ENCODE results near the gene RTN4RL1.
"Not testable (repeated sequence)": the region's sequence is repeated elsewhere in the genome, so short reads cannot be mapped to it uniquely, and the experiment has no call there.

The RTN4RL1 gene

DNA sequence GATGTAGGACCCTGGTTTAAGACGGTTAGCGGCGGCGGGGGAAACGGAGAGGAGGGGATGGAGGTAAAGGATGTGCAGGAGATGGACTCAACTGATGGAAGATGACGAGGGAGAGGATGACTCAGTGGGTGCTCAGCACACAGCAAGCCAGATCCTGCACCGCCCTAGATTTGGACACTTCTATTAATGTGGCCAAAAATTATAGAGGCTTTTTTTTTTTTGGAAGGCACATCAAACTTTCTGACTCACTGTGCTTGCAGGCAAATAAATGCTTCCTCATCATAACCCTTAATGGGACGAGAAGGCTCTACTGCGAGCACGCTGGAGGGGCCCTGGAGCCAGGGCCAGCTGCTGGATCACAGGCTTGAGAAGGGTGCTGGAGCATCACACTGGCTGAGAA, 36.0 kb downstream of the RTN4RL1 start:
- Histone ChIP-seq H2AFZ (no peak overlapping the region), H3K4me2 (ENCODE audit: low read length) (no peak overlapping the region), H3K9ac (no peak overlapping the region), H3K4me1 (no peaks in the 10 kb centered on the region), H3K27me3 (ENCODE audit: control insufficient read depth, insufficient read depth, low read length) (no peaks in the 10 kb centered on the region), H3K36me3 (ENCODE audit: control insufficient read depth, insufficient read depth, low read length) (no peaks in the 10 kb centered on the region), H3K79me2 (no peaks in the 10 kb centered on the region), H3K9me3 (ENCODE audit: control insufficient read depth, low read length) (no peaks in the 10 kb centered on the region), H3K4me3 (ENCODE audit: low read depth, low read length) (no peak overlapping the region), H3K27ac (no peak overlapping the region)
- TF ChIP-seq, protein P1, sequence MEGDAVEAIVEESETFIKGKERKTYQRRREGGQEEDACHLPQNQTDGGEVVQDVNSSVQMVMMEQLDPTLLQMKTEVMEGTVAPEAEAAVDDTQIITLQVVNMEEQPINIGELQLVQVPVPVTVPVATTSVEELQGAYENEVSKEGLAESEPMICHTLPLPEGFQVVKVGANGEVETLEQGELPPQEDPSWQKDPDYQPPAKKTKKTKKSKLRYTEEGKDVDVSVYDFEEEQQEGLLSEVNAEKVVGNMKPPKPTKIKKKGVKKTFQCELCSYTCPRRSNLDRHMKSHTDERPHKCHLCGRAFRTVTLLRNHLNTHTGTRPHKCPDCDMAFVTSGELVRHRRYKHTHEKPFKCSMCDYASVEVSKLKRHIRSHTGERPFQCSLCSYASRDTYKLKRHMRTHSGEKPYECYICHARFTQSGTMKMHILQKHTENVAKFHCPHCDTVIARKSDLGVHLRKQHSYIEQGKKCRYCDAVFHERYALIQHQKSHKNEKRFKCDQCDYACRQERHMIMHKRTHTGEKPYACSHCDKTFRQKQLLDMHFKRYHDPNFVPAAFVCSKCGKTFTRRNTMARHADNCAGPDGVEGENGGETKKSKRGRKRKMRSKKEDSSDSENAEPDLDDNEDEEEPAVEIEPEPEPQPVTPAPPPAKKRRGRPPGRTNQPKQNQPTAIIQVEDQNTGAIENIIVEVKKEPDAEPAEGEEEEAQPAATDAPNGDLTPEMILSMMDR (IDR thresholded peaks at IDR 0.05) = no peak

DNA sequence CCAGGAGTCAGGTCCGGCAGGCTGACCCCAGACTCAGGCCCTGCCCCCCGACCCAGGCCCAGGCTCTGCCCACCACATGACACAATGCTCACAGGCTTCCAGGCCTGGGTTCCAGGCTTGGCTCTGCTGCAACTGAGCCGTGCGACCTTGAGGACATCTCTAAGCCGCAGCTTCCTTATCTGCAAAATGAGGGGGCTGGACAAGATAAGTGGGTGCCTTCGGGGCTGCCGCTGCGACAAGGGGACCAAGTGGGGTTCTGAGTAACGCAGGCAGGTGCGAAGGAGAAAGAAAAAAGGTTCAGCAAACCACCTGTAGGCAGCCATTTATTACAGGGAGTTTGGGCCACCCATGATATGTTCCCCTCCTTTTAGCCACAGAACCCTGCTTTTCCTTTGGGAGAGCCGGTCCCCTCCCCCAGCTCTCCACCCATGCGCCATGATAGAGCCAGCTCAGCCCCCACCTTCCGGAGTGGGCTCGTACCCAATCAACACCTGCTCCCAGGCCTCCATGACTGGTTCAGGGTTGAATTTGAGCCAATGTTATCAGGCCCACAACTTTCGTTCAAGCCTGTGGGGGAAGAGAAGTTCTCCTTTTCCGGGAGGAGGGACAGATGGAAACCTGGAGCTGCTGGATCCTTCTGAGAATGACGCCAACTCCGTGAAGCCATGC, 38.2 kb downstream of the RTN4RL1 start:
- Histone ChIP-seq H3K9ac (no peak overlapping the region), H3K4me1 (no peaks in the 10 kb centered on the region), H3K36me3 (ENCODE audit: control insufficient read depth, insufficient read depth, low read length) (no peaks in the 10 kb centered on the region), H3K27me3 (ENCODE audit: control insufficient read depth, insufficient read depth, low read length) (no peaks in the 10 kb centered on the region), H3K27ac (no peak overlapping the region), H3K4me2 (ENCODE audit: low read length) (no peak overlapping the region), H3K9me3 (ENCODE audit: control insufficient read depth, low read length) (no peaks in the 10 kb centered on the region), H3K4me3 (ENCODE audit: low read depth, low read length) (no peak overlapping the region), H2AFZ (no peak overlapping the region), H3K79me2 (no peaks in the 10 kb centered on the region)
- TF ChIP-seq, protein P1 (IDR thresholded peaks at IDR 0.05) = no peak

DNA sequence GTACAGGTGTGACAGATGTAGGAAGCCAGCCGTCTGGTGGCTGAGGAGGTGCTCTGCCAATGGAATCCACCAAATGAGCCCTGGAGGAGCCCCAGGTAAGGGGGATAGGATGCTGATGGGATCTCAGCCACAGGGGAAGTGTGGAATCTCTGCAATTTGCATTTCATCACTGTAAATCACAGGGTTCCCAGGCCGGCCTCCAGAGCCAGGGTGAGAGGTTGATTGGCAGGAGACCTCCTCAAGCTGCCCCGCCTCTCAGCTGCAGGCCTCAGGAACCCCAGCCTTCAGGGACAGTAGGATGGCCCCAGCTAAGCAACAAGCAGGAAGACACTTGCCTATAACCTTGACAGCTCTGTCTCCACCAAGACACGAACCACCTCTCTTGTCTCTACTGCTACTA, 39.4 kb downstream of the RTN4RL1 start:
- no peaks in the 10 kb centered on the region for H3K27me3 ChIP-seq (ENCODE audit: control insufficient read depth, insufficient read depth, low read length)
- H3K79me2 ChIP-seq = no peaks in the 10 kb centered on the region
- H3K4me2 ChIP-seq (ENCODE audit: low read length) = no peak overlapping the region
- no peak overlapping the region for H3K9ac ChIP-seq
- no peaks in the 10 kb centered on the region for H3K9me3 ChIP-seq (ENCODE audit: control insufficient read depth, low read length)
- no peaks in the 10 kb centered on the region for H3K4me1 ChIP-seq
- H2AFZ ChIP-seq = no peak overlapping the region
- H3K36me3 ChIP-seq (ENCODE audit: control insufficient read depth, insufficient read depth, low read length) = no peaks in the 10 kb centered on the region
- no peak overlapping the region for H3K27ac ChIP-seq
- H3K4me3 ChIP-seq (ENCODE audit: low read depth, low read length) = no peak overlapping the region
- TF ChIP-seq, protein P1 (IDR thresholded peaks at IDR 0.05) = no peak

DNA sequence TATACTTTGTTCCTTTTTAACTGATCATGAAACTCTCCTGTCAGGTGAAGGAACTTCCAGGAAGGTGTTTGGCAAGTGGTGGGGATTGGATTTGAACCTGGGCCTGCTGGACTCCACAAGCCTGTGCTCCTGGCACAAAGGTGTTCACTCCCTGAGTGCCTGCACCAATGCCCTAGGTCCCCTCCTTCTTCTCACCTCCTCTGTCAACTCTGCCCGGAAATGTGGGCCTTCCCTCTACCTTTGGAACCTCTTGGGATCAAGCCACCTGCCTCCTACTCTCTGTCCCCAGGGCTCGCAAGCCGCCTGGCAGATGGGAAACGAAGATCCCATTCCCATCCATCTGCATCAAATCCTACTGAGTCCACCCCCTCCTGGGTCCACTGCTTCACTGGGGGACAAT, 40.0 kb downstream of the RTN4RL1 start:
- no peaks in the 10 kb centered on the region for H3K79me2 ChIP-seq

DNA sequence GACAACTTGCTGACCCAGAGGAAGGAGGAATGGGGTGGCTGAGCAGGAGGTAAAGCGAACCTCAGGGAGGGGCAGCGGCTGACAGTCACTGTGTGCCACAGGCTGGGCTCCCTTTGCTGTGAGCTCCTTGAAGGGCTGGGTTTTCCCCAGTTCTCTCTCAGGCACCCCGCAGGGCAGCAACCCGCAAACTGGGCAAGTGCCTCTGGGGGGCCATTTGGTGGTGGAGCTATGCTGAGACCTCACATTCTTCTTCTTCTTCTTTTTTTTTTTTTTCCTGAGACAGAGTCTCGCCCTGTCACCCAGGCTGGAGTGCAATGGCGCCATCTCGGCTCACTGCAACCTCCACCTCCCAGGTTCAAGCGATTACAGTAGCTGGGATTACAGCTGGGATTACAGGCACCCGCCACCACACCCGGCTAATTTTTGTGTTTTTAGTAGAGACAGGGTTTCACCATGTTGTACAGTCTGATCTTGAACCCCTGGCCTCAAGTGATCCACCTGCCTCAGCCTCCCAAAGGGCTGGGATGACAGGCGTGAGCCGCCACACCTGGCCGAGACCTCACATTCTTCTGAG, 42.3 kb downstream of the RTN4RL1 start:
- H3K79me2 ChIP-seq; H2AFZ ChIP-seq; H3K27me3 ChIP-seq (ENCODE audit: control insufficient read depth, insufficient read depth, low read length): not testable (repeated sequence)

More for the DNA sequence above, 40.0 kb downstream of the RTN4RL1 start:
- H2AFZ ChIP-seq = no peak overlapping the region
- H3K4me3 ChIP-seq (ENCODE audit: low read depth, low read length) = no peak overlapping the region
- H3K9me3 ChIP-seq (ENCODE audit: control insufficient read depth, low read length) = no peaks in the 10 kb centered on the region
- TF ChIP-seq, protein P1 (IDR thresholded peaks at IDR 0.05) = no peak
- H3K4me2 ChIP-seq (ENCODE audit: low read length) = no peak overlapping the region
- no peaks in the 10 kb centered on the region for H3K27me3 ChIP-seq (ENCODE audit: control insufficient read depth, insufficient read depth, low read length)
- H3K36me3 ChIP-seq (ENCODE audit: control insufficient read depth, insufficient read depth, low read length) = no peaks in the 10 kb centered on the region
- H3K9ac ChIP-seq = no peak overlapping the region
- H3K27ac ChIP-seq = no peak overlapping the region
- H3K4me1 ChIP-seq = no peaks in the 10 kb centered on the region

More for the DNA sequence above, 42.3 kb downstream of the RTN4RL1 start:
- not testable (repeated sequence) for H3K9me3 ChIP-seq (ENCODE audit: control insufficient read depth, low read length); H3K27ac ChIP-seq; H3K36me3 ChIP-seq (ENCODE audit: control insufficient read depth, insufficient read depth, low read length); H3K4me1 ChIP-seq; H3K9ac ChIP-seq; H3K4me2 ChIP-seq (ENCODE audit: low read length); H3K4me3 ChIP-seq (ENCODE audit: low read depth, low read length)
